Spleen (tissue), 11 donors: ENCODE results near the gene ZFYVE27. TPM values are rescaled to one million over a fixed set of nuclear protein-coding genes. Genes with fewer than 3 reads are reported as not detected.

ENCODE experiments used
- DNase-seq: peaks from one replicate; pipeline ENCODE4 v3.0.0-alpha.2; 2020
- H3K27ac ChIP-seq, 8 donors: fragments of 200-600 bp; sonication (generic) in 7 of 8; 1 replicate in 4 of 8; 2 replicates in 4 of 8; pipeline versions ENCODE4 v1.5.0 to v1.8.0; 2016 to 2021; ENCODE audit warnings: inconsistent platforms in 4 of 8, mild to moderate bottlenecking in 4 of 8, moderate library complexity in 1 of 8
- H3K27me3 ChIP-seq, 7 donors: fragments of 200-600 bp; sonication (generic) in 6 of 7; replicated peaks in 1 of 7; 1 replicate in 4 of 7; 2 replicates in 3 of 7; pipeline versions ENCODE4 v1.5.0 to v1.8.0; 2016 to 2021; ENCODE audit warnings: inconsistent platforms in 3 of 7, mild to moderate bottlenecking in 1 of 7
- H3K36me3 ChIP-seq, 6 donors: fragments of 200-600 bp; sonication (generic) in 5 of 6; 1 replicate in 4 of 6; 2 replicates in 2 of 6; pipeline versions ENCODE4 v1.5.0 to v1.8.0; 2016 to 2021; ENCODE audit warnings: inconsistent platforms in 2 of 6
- H3K4me1 ChIP-seq, 6 donors: fragments of 200-600 bp; sonication (generic) in 5 of 6; 1 replicate in 3 of 6; 2 replicates in 3 of 6; pipeline versions ENCODE4 v1.5.0 to v1.8.0; 2016 to 2021; ENCODE audit warnings: inconsistent platforms in 3 of 6
- H3K4me3 ChIP-seq, 8 donors: fragments of 200-600 bp; sonication (generic) in 7 of 8; 1 replicate in 4 of 8; 2 replicates in 4 of 8; pipeline versions ENCODE4 v1.5.0 to v1.8.0; 2016 to 2021; ENCODE audit warnings: inconsistent platforms in 4 of 8, mild to moderate bottlenecking in 4 of 8, moderate library complexity in 2 of 8
- H3K9me3 ChIP-seq, 8 donors: fragments of 200-600 bp; sonication (generic) in 7 of 8; 1 replicate in 4 of 8; 2 replicates in 4 of 8; pipeline versions ENCODE4 v1.5.0 to v1.8.0; 2016 to 2021; ENCODE audit warnings: inconsistent platforms in 4 of 8
- POLR2A ChIP-seq, 3 donors: fragments of 450-650 bp; IDR thresholded peaks; one replicate each; pipeline ENCODE4 v1.5.1; 2017; ENCODE audit warnings: antibody characterized with exemption in 3 of 3, mild to moderate bottlenecking in 1 of 3
- POLR2AphosphoS5 ChIP-seq, 3 donors: sonication (generic); formaldehyde crosslinking; IDR thresholded peaks; one replicate each; pipeline ENCODE4 v1.5.1; 2017; ENCODE audit warnings: antibody characterized with exemption in 3 of 3
- WGBS, 5 donors: extraction: QIAGEN DNeasy Blood & Tissue Kit in 3 of 5; methylation state at CpG; one replicate each; pipeline versions ENCODE4 v1.1.5 to v1.1.7; 2013 to 2018; 5-methylcytosine and 5-hydroxymethylcytosine counted together
- intact Hi-C: fragments of 100-400 bp; cut with DNase I; formaldehyde crosslinking; loops from one replicate; pipeline ENCODE4 v1.15.0; 2023; ENCODE audit warnings: low total_unique reads
- polyA plus RNA-seq, 3 donors: library from polyadenylated mRNA; stranded (reverse); fragments of 200-250 nt; gene quantifications; one replicate each; pipeline ENCODE4 v1.2.1, GENCODE V29; 2013
- total RNA-seq, 7 donors: library from RNA; depleted of rRNA in 3 of 7; stranded (reverse); fragments of >200 nt in 3 of 7; fragmentation: NEBNext Ultra II Directional in 4 of 7; extraction: Animal tissue kit (Norgen Biotek cat#: 25700) in 4 of 7; gene quantifications; one replicate each; pipeline versions ENCODE4 v1.1.0 to v1.2.1, GENCODE V29; 2016 to 2021
- TF ChIP-seq, protein P1 (sequence below), 11 experiments: fragments of 200-600 bp in 7 of 11; fragments of 450-650 bp in 4 of 11; sonication (generic) in 4 of 11; IDR thresholded peaks in 8 of 11; conservative IDR thresholded peaks in 3 of 11; 1 replicate in 7 of 11; 2 replicates in 4 of 11; pipeline versions ENCODE4 v1.4.0 to v1.8.0; 2016 to 2021; ENCODE audit warnings: antibody characterized with exemption in 11 of 11, inconsistent platforms in 4 of 11, mild to moderate bottlenecking in 1 of 11
- donor health status: healthy with polysubstance abuse.
- donor health status: DM: no; HTN: no; CAD: no; lungs with moderate emphysema.
- donor health status: DM: no; HTN: no; CAD: no.
- donor health status: Bipolar disorder and iron deficiency.
- donor health status: healthy.
- donor health status: DM: no; HTN: no; CAD: no.
- donor health status: DM: yes; HTN: yes; CAD: no.

Gene ZFYVE27
- total and polyA plus RNA-seq, 10 donors: 16.8 to 42.2 (median 31.7) TPM

DNA sequence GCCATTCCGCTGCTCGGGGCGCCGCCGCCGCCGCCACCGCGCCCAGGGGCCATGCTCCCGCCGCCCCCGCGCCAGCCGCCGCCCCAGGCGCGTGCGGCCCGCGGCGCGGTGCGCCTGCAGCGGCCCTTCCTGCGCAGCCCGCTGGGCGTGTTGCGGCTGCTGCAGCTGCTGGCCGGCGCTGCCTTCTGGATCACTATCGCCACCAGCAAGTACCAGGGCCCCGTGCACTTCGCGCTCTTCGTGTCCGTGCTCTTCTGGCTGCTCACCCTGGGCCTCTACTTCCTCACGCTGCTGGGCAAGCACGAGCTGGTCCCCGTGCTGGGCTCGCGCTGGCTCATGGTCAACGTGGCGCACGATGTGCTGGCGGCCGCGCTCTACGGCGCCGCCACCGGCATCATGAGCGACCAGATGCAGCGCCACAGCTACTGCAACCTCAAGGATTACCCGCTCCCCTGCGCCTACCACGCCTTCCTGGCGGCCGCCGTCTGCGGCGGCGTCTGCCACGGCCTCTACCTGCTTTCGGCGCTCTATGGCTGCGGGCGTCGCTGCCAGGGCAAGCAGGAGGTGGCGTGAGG lies 23.0 kb upstream of the ZFYVE27 start:
- H3K27me3 ChIP-seq: peaks cover 0 to 41% (median 5%) of the 10 kb centered on the region in 7 donors
- intact Hi-C loops: no loop called here
- peak overlapping the region; percentile 51 to 90 (median 86) for H3K27ac ChIP-seq
- H3K9me3 ChIP-seq: no peaks in the 10 kb centered on the region
- peak; percentile 89 for DNase-seq
- TF ChIP-seq POLR2A (IDR thresholded peaks at IDR 0.05) (no peak), POLR2AphosphoS5 (IDR thresholded peaks at IDR 0.05) (peak; percentile 5 to 77 (median 66))
- TF ChIP-seq, protein P1, sequence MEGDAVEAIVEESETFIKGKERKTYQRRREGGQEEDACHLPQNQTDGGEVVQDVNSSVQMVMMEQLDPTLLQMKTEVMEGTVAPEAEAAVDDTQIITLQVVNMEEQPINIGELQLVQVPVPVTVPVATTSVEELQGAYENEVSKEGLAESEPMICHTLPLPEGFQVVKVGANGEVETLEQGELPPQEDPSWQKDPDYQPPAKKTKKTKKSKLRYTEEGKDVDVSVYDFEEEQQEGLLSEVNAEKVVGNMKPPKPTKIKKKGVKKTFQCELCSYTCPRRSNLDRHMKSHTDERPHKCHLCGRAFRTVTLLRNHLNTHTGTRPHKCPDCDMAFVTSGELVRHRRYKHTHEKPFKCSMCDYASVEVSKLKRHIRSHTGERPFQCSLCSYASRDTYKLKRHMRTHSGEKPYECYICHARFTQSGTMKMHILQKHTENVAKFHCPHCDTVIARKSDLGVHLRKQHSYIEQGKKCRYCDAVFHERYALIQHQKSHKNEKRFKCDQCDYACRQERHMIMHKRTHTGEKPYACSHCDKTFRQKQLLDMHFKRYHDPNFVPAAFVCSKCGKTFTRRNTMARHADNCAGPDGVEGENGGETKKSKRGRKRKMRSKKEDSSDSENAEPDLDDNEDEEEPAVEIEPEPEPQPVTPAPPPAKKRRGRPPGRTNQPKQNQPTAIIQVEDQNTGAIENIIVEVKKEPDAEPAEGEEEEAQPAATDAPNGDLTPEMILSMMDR (IDR thresholded peaks at IDR 0.05 in 8 of 11, conservative IDR thresholded peaks at IDR 0.05 in 3 of 11): peak in 3 of 11 experiments; percentile 9 to 35 (median 11)
- H3K4me1 ChIP-seq: peaks cover 6 to 79% (median 49%) of the 10 kb centered on the region in 6 donors
- WGBS, 5 donors: 0 to 1% (median 0%) methylated on average over 9 to 69 of the region's 69 CpGs
- H3K4me3 ChIP-seq: peak overlapping the region; percentile 52 to 80 (median 60)
- H3K36me3 ChIP-seq: no peaks in the 10 kb centered on the region

DNA sequence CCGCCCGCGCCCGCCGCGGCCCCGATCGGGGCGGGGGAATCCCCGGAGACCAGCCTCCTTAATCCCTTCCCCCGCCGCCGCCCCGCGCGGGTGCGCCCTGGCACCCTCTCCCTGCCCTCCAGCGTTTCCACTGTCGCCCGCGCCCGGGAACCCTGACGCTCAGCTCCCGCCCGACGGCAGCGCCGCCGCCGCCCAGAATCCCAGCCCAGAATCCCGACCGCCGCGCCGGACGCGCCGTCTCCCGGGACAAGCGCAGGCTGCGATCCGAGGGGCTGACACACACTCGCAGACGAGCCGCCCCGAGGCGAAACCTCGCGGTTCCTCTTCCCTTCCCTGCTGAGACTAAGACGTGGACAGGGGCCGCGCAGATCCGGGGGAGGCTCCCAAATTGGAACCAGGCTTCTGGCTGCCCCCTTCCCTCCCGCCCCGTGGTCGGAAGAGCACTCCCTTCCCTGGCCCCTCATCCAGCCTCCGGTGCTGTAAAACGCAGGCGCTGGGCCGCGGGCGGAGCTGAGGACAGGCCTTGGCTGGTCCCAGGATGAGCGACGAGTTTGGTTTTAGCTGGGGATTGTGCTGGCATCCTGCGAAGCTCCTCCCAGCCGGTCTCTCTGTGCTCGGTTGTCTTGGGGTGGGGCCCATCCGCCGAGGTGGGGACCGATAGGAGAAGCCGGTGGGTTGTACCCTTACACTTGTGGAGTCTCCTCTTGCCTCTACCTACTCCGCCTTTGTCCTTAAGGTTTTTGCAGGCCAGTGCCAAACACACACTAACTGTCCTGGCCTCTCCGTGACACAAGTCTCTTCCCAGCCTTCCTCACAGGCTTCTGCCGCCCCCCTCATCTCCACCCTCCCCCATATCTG lies 22.3 kb upstream of the ZFYVE27 start:
- no peaks in the 10 kb centered on the region for H3K36me3 ChIP-seq
- peak; percentile 90 for DNase-seq
- peak overlapping the region; percentile 51 to 90 (median 86) for H3K27ac ChIP-seq
- 4 to 23% (median 5%) methylated on average over 11 to 74 of the region's 74 CpGs for WGBS, 5 donors
- H3K9me3 ChIP-seq: no peaks in the 10 kb centered on the region
- TF ChIP-seq POLR2AphosphoS5 (IDR thresholded peaks at IDR 0.05) (peak; percentile 39 to 75 (median 70)), POLR2A (IDR thresholded peaks at IDR 0.05) (no peak)
- TF ChIP-seq, protein P1 (IDR thresholded peaks at IDR 0.05 in 8 of 11, conservative IDR thresholded peaks at IDR 0.05 in 3 of 11): no peak
- H3K27me3 ChIP-seq: peaks cover 0 to 34% (median 5%) of the 10 kb centered on the region in 7 donors
- intact Hi-C loops: no loop called here
- peak overlapping the region; percentile 52 to 80 (median 60) for H3K4me3 ChIP-seq
- H3K4me1 ChIP-seq: peaks cover 6 to 79% (median 51%) of the 10 kb centered on the region in 6 donors

DNA sequence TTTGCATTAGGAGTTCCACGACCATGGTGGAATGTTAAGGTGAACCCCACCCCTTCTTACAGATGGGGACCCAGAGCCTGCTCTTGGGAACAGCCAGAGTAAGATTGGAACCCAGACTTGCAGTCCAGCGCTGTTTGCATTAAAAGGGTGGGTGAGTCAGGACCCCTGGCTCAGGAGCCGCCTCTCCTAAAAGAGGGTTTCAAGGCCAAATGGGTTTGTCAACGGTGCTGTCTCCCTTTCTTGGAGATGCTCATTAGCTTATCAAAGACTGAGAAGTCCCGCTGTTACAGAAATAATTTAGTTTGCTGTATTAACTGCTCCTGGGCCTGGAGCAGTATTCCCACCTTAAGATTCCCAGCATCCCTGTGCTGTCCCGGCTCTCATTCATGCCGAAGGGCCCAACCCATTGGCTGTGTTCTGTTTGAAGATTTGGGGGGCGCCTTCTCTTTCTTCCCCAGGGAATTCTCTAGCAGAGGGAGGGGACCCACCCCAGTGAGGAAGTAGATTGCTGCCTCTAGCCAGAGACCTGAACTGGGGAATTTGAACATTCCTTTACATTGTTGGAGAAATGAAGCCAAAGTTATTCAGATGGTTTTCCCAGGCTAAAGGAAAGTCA lies 21.6 kb upstream of the ZFYVE27 start:
- Histone ChIP-seq H3K36me3 (no peaks in the 10 kb centered on the region), H3K27ac (peak overlapping the region in 7 of 8 donors; percentile 79 to 90 (median 86)), H3K4me1 (peaks cover 6 to 76% (median 50%) of the 10 kb centered on the region in 6 donors), H3K4me3 (peak overlapping the region in 5 of 8 donors; percentile 57 to 80 (median 62)), H3K27me3 (peaks cover 0 to 27% (median 5%) of the 10 kb centered on the region in 7 donors), H3K9me3 (no peaks in the 10 kb centered on the region)
- 71 to 82% (median 82%) methylated on average over 8 of the region's 8 CpGs for WGBS, 5 donors
- TF ChIP-seq, protein P1 (IDR thresholded peaks at IDR 0.05 in 8 of 11, conservative IDR thresholded peaks at IDR 0.05 in 3 of 11): no peak
- no peak for TF ChIP-seq POLR2A (IDR thresholded peaks at IDR 0.05)
- TF ChIP-seq POLR2AphosphoS5 (IDR thresholded peaks at IDR 0.05): no peak
- DNase-seq: no peak
- intact Hi-C loops: no loop called here
